MM.1S (cell line): ENCODE measurements around the gene CD93.

Experiments used
- CTCF ChIP-seq: fragments of 300-600 bp; sonication (generic); IDR thresholded peaks from 2 replicates; pipeline ENCODE4 v1.5.1; 2016; ENCODE audit warnings: antibody characterized with exemption, low read length, mixed read lengths
- EZH2 ChIP-seq: fragments of 300-600 bp; sonication (generic); optimal IDR thresholded peaks from 2 replicates; pipeline ENCODE3; 2017; ENCODE audit warnings: low read depth, mild to moderate bottlenecking, antibody characterized with exemption, low read length, mixed read lengths
- EZH2phosphoT487 ChIP-seq: fragments of 300-600 bp; sonication (generic); IDR thresholded peaks from 2 replicates; pipeline ENCODE4 v1.6.1; 2018; ENCODE audit warnings: antibody characterized with exemption, low read length

- TF ChIP-seq CTCF: no peak
- no peak for TF ChIP-seq EZH2
- TF ChIP-seq EZH2phosphoT487: no peak
Observed at GRCh38 chr20:23120936-23121750, 35.0 kb upstream of the CD93 start.
